HG02759 (cell line): ENCODE data around the gene NEURL1.

Source experiments
- ATAC-seq: cut with Tn5 transposase; IDR thresholded peaks from one replicate; pipeline ENCODE4 v1.9.1; 2021; ENCODE audit warnings: mild to moderate bottlenecking, moderate library complexity; ENCODE audit not compliant: unreplicated experiment

Gene NEURL1

GRCh38 chr10:103559776-103560175 lies 66.3 kb downstream of the NEURL1 start:
- no peak for ATAC-seq

GRCh38 chr10:103560886-103561285 lies 67.4 kb downstream of the NEURL1 start:
- ATAC-seq, result no peak

GRCh38 chr10:103562383-103562782 lies 68.9 kb downstream of the NEURL1 start:
- no peak for ATAC-seq

- no peak for ATAC-seq
Observed at GRCh38 chr10:103563231-103564115, 70.0 kb downstream of the NEURL1 start.

GRCh38 chr10:103564116-103564501 lies 70.6 kb downstream of the NEURL1 start:
- ATAC-seq, result no peak

GRCh38 chr10:103564776-103565520 lies 71.4 kb downstream of the NEURL1 start:
- no peak for ATAC-seq

GRCh38 chr10:103566536-103566935 lies 73.0 kb downstream of the NEURL1 start:
- ATAC-seq, result no peak

GRCh38 chr10:103568505-103568904 lies 75.0 kb downstream of the NEURL1 start:
- ATAC-seq, result no peak

GRCh38 chr10:103569896-103570295 lies 76.4 kb downstream of the NEURL1 start:
- no peak for ATAC-seq

GRCh38 chr10:103570844-103571655 lies 77.5 kb downstream of the NEURL1 start:
- ATAC-seq, result no peak

GRCh38 chr10:103571656-103571975 lies 78.1 kb downstream of the NEURL1 start:
- ATAC-seq, result no peak

GRCh38 chr10:103572347-103573204 lies 79.1 kb downstream of the NEURL1 start:
- no peak for ATAC-seq

GRCh38 chr10:103573205-103573487 lies 79.6 kb downstream of the NEURL1 start:
- no peak for ATAC-seq

GRCh38 chr10:103574097-103575061 lies 80.9 kb downstream of the NEURL1 start:
- no peak for ATAC-seq

- ATAC-seq, result no peak
Observed at GRCh38 chr10:103575416-103576075, 82.0 kb downstream of the NEURL1 start.

GRCh38 chr10:103576076-103576471 lies 82.6 kb downstream of the NEURL1 start:
- no peak for ATAC-seq

- no peak for ATAC-seq
Observed at GRCh38 chr10:103576862-103577261, 83.4 kb downstream of the NEURL1 start.

- ATAC-seq, result no peak
Observed at GRCh38 chr10:103578782-103579382, 85.4 kb downstream of the NEURL1 start.

- ATAC-seq, result no peak
Observed at GRCh38 chr10:103580011-103580410, 86.5 kb downstream of the NEURL1 start.
